Measurements from ENCODE around the gene GBP6.

Gene GBP6, protein sequence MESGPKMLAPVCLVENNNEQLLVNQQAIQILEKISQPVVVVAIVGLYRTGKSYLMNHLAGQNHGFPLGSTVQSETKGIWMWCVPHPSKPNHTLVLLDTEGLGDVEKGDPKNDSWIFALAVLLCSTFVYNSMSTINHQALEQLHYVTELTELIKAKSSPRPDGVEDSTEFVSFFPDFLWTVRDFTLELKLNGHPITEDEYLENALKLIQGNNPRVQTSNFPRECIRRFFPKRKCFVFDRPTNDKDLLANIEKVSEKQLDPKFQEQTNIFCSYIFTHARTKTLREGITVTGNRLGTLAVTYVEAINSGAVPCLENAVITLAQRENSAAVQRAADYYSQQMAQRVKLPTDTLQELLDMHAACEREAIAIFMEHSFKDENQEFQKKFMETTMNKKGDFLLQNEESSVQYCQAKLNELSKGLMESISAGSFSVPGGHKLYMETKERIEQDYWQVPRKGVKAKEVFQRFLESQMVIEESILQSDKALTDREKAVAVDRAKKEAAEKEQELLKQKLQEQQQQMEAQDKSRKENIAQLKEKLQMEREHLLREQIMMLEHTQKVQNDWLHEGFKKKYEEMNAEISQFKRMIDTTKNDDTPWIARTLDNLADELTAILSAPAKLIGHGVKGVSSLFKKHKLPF

DNA sequence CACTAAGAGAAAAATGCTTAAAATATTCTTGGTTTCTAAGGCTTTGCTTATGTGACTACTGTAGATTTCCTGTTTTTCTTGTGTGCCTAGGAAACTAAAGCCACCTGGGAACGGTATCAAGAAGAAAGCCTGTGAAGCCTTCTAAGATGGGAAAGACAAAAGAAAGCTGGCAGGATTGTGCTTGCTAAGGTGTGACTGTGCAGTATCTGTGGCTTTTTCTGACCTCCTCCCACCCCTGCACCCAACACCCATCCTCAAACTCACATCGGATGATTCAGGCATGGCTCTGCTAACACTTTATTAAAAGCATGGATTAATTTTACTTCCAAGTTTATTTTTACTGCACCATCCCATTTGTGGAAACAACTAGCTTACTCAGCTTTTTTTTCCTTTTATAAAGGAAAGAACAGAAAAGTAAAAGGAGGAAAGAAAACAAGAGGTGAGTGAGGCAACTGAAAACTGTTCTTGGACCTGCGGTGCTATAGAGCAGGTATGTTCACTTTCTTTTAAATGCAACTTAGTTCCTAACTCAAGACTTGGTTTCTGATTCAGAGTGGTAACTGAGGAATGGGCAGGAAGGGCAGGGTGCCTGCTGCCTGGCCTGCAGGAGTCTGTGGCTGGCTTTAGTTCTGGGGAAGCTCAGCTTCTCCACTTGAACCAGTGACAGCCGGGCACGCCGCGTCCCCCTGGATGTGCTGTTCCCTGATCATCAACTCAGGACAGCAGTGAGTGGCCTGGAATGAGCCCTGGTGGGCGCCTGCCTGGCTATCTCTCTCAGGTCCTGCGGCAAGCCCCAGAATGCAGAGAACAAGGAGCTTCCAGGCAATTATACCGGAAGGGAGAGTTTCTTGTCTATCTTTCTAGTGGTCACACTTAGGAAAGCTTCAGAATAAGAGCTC, at the start of gene GBP6:
Gene GBP6, plus strand, starts transcription at position 422 of the 899 bp plus-strand sequence. CDS start 4,493 bp downstream, outside the sequence.
- H3K4me3 ChIP-seq (IDR thresholded peaks at IDR 0.05; ENCODE audit: insufficient read depth, low read depth, low read length), result no peak within 1 kb of the TSS
- H3K79me2 ChIP-seq (ENCODE audit: insufficient read depth, low read depth), result no peaks in the 10 kb centered on the region
- TF ChIP-seq, protein P1, sequence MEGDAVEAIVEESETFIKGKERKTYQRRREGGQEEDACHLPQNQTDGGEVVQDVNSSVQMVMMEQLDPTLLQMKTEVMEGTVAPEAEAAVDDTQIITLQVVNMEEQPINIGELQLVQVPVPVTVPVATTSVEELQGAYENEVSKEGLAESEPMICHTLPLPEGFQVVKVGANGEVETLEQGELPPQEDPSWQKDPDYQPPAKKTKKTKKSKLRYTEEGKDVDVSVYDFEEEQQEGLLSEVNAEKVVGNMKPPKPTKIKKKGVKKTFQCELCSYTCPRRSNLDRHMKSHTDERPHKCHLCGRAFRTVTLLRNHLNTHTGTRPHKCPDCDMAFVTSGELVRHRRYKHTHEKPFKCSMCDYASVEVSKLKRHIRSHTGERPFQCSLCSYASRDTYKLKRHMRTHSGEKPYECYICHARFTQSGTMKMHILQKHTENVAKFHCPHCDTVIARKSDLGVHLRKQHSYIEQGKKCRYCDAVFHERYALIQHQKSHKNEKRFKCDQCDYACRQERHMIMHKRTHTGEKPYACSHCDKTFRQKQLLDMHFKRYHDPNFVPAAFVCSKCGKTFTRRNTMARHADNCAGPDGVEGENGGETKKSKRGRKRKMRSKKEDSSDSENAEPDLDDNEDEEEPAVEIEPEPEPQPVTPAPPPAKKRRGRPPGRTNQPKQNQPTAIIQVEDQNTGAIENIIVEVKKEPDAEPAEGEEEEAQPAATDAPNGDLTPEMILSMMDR (conservative IDR thresholded peaks at IDR 0.05; ENCODE audit: low read depth, low read length), result no peak
- H3K9ac ChIP-seq, result peak within 1 kb of the TSS; percentile 8; the same call in 1 of the 2 replicates
- peak within 1 kb of the TSS; percentile 58 for H3K4me2 ChIP-seq
- no peaks in the 10 kb centered on the region for H3K36me3 ChIP-seq (ENCODE audit: insufficient read depth)
- H3K27ac ChIP-seq, result peak within 1 kb of the TSS; percentile 47; the same call in 1 of the 2 replicates
- H3K27me3 ChIP-seq (ENCODE audit: insufficient read depth, low read depth), result no peaks in the 10 kb centered on the region
- no peaks in the 10 kb centered on the region for H4K20me1 ChIP-seq (ENCODE audit: insufficient read depth)
- H3K4me1 ChIP-seq (ENCODE audit: low read depth, poor library complexity, severe bottlenecking), result peaks cover 17% of the 10 kb centered on the region
- H2AFZ ChIP-seq (ENCODE audit: low read depth), result 0 out of 2 replicates have a peak within 1 kb of the TSS, but pooled peaks have one; percentile 9

DNA sequence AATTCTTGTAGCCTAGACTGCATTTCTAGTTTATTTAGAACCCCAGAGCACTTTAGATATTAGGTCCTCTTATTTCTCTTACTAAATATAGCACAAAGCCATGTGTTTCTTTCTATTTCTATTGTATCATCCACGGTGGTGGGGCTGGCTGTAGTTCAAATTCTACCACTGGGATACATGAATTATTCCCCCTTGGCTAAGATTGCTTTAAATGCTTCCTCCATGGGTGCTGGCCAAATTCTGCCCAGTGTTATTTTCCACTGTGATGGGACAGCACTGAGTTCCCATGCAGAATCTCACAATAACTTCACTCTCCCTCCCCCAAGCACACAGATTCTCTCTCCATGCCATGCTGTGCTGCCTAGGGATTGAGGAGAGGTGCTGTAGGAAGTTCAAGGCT, 41.5 kb upstream of the GBP6 start:
- TF ChIP-seq, protein P1 (conservative IDR thresholded peaks at IDR 0.05; ENCODE audit: low read depth, low read length), result no peak
- no peaks in the 10 kb centered on the region for H3K4me1 ChIP-seq (ENCODE audit: low read depth, poor library complexity, severe bottlenecking)
- H3K9ac ChIP-seq, result no peak overlapping the region
- no peaks in the 10 kb centered on the region for H4K20me1 ChIP-seq (ENCODE audit: insufficient read depth)
- no peak overlapping the region for H3K4me3 ChIP-seq (IDR thresholded peaks at IDR 0.05; ENCODE audit: insufficient read depth, low read depth, low read length)
- no peak overlapping the region for H3K4me2 ChIP-seq
- no peaks in the 10 kb centered on the region for H3K79me2 ChIP-seq (ENCODE audit: insufficient read depth, low read depth)
- no peak overlapping the region for H2AFZ ChIP-seq (ENCODE audit: low read depth)
- no peaks in the 10 kb centered on the region for H3K36me3 ChIP-seq (ENCODE audit: insufficient read depth)
- H3K27me3 ChIP-seq (ENCODE audit: insufficient read depth, low read depth), result no peaks in the 10 kb centered on the region
- no peak overlapping the region for H3K27ac ChIP-seq

DNA sequence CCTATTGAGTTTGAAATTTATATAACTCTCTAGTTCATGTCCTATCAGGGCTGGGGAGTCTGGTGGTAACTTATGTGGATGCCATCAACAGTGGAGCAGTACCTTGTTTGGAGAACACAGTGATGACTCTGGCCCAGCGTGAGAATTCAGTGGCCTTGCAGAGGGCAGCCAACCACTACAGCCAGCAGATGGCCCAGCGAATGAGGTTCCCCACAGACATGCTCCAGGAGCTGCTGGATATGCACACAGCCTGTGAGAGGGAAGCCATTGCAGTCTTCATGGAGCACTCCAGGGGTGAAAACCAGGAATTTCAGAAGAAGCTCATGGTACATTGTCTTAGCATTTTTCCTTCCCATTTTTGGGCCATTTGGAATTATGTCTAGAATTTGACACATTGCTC, 32.0 kb upstream of the GBP6 start:
- Histone ChIP-seq H3K4me2 (no peak overlapping the region), H3K79me2 (ENCODE audit: insufficient read depth, low read depth) (no peaks in the 10 kb centered on the region), H2AFZ (ENCODE audit: low read depth) (no peak overlapping the region), H3K27ac (no peak overlapping the region), H3K4me1 (ENCODE audit: low read depth, poor library complexity, severe bottlenecking) (no peaks in the 10 kb centered on the region), H3K27me3 (ENCODE audit: insufficient read depth, low read depth) (no peaks in the 10 kb centered on the region), H3K4me3 (IDR thresholded peaks at IDR 0.05; ENCODE audit: insufficient read depth, low read depth, low read length) (no peak overlapping the region), H3K9ac (no peak overlapping the region), H4K20me1 (ENCODE audit: insufficient read depth) (no peaks in the 10 kb centered on the region), H3K36me3 (ENCODE audit: insufficient read depth) (no peaks in the 10 kb centered on the region)
- TF ChIP-seq, protein P1 (conservative IDR thresholded peaks at IDR 0.05; ENCODE audit: low read depth, low read length), result no peak

DNA sequence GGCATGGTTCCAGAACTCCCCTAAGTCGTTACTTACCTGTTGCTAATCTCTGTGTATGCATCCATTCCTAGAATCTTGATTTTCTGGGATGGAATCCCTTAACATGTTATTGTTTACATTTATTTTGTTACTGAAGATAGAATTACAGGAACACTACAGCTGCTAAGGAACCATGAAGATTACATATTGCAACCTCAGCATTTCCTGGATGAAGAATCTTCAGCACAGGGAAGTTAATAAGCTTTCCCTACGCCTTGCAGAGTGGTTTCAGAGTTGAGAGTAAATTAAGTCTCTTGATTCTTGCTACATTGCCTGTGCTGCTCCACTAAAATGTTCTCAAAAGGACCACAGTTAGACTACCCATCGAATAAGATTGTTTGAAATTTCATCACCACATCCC, 31.4 kb upstream of the GBP6 start:
- H3K36me3 ChIP-seq (ENCODE audit: insufficient read depth), result no peaks in the 10 kb centered on the region
- H3K79me2 ChIP-seq (ENCODE audit: insufficient read depth, low read depth), result no peaks in the 10 kb centered on the region
- H4K20me1 ChIP-seq (ENCODE audit: insufficient read depth), result no peaks in the 10 kb centered on the region
- TF ChIP-seq, protein P1 (conservative IDR thresholded peaks at IDR 0.05; ENCODE audit: low read depth, low read length), result no peak
- no peak overlapping the region for H2AFZ ChIP-seq (ENCODE audit: low read depth)
- no peak overlapping the region for H3K4me2 ChIP-seq
- no peak overlapping the region for H3K9ac ChIP-seq
- H3K4me3 ChIP-seq (IDR thresholded peaks at IDR 0.05; ENCODE audit: insufficient read depth, low read depth, low read length), result no peak overlapping the region
- no peaks in the 10 kb centered on the region for H3K27me3 ChIP-seq (ENCODE audit: insufficient read depth, low read depth)
- H3K4me1 ChIP-seq (ENCODE audit: low read depth, poor library complexity, severe bottlenecking), result no peaks in the 10 kb centered on the region
- H3K27ac ChIP-seq, result no peak overlapping the region
